HepG2 (cell line): ENCODE measurements around the gene NOX3. TPM values are rescaled to one million over a fixed set of nuclear protein-coding genes. Genes with fewer than 3 reads are reported as not detected.
A peak's percentile ranks its signal among the peaks of the same experiment; 100 is the strongest.

Source experiments
- BORCS8-MEF2B ChIP-seq: sonication (generic); formaldehyde crosslinking; IDR thresholded peaks from 2 replicates; pipeline ENCODE4 v1.8.0; 2022; ENCODE audit warnings: mild to moderate bottlenecking, missing genetic modification reagents
- ERF ChIP-seq: IDR thresholded peaks from 2 replicates; pipeline ENCODE4 v1.6.1; 2018; ENCODE audit warnings: missing biosample characterization, missing genetic modification reagents
- ETV6 ChIP-seq: sonication (generic); formaldehyde crosslinking; conservative IDR thresholded peaks from 2 replicates; pipeline ENCODE4 v1.4.0; 2020; ENCODE audit warnings: missing genetic modification reagents
- GTF2F1 ChIP-seq: fragments of 150-350 bp; IDR thresholded peaks from 2 replicates; pipeline ENCODE4 v1.6.1; 2014; ENCODE audit warnings: low read length
- HCFC1 ChIP-seq: fragments of 150-350 bp; IDR thresholded peaks from 2 replicates; pipeline ENCODE4 v1.6.1; 2014; ENCODE audit warnings: low read depth, low read length
- HDAC1 ChIP-seq: sonication (generic); formaldehyde crosslinking; IDR thresholded peaks from 2 replicates; pipeline ENCODE4 v1.5.1; 2020; ENCODE audit warnings: mild to moderate bottlenecking, missing genetic modification reagents
- KDM5A ChIP-seq: fragments of 200-600 bp; sonication (generic); IDR thresholded peaks from 2 replicates; pipeline ENCODE4 v1.7.0; 2018; ENCODE audit warnings: antibody characterized with exemption, mild to moderate bottlenecking, low read length, borderline replicate concordance
- KLF6 ChIP-seq: IDR thresholded peaks from 2 replicates; pipeline ENCODE4 v1.8.0; 2016; ENCODE audit warnings: missing biosample characterization, missing genetic modification reagents
- NAIF1 ChIP-seq: sonication (generic); formaldehyde crosslinking; IDR thresholded peaks from 2 replicates; pipeline ENCODE4 v1.5.0; 2020; ENCODE audit warnings: mild to moderate bottlenecking, missing genetic modification reagents, borderline replicate concordance
- SALL2 ChIP-seq: sonication (generic); formaldehyde crosslinking; IDR thresholded peaks from 2 replicates; pipeline ENCODE4 v1.8.1; 2023; ENCODE audit warnings: mild to moderate bottlenecking, missing genetic modification reagents, inconsistent platforms
- SRSF9 ChIP-seq: fragments of 200-400 bp; formaldehyde crosslinking; IDR thresholded peaks from 2 replicates; pipeline ENCODE4 v1.6.1; 2018; ENCODE audit warnings: borderline replicate concordance, mild to moderate bottlenecking, low read depth, low read length; ENCODE audit not compliant: insufficient read depth, poor library complexity, severe bottlenecking
- SUZ12 ChIP-seq: fragments of 150-350 bp; IDR thresholded peaks from 2 replicates; pipeline ENCODE4 v1.6.1; 2014; ENCODE audit warnings: low read depth, low read length
- ZFP36L1 ChIP-seq: sonication (generic); formaldehyde crosslinking; IDR thresholded peaks from 2 replicates; pipeline ENCODE4 v1.8.0; 2022; ENCODE audit warnings: mild to moderate bottlenecking, missing genetic modification reagents, moderate library complexity
- ZMAT3 ChIP-seq: sonication (generic); formaldehyde crosslinking; conservative IDR thresholded peaks from 2 replicates; pipeline ENCODE4 v1.7.0; 2021; ENCODE audit warnings: missing genetic modification reagents
- ZNF331 ChIP-seq: sonication (generic); formaldehyde crosslinking; IDR thresholded peaks from 2 replicates; pipeline ENCODE4 v1.4.0; 2020; ENCODE audit warnings: missing genetic modification reagents
- ZNF512B ChIP-seq: sonication (generic); formaldehyde crosslinking; IDR thresholded peaks from 2 replicates; pipeline ENCODE4 v1.5.1; 2020; ENCODE audit warnings: missing genetic modification reagents, mild to moderate bottlenecking, borderline replicate concordance
- ZNF619 ChIP-seq: sonication (generic); formaldehyde crosslinking; IDR thresholded peaks from 2 replicates; pipeline ENCODE4 v1.4.0; 2020; ENCODE audit warnings: mild to moderate bottlenecking, missing genetic modification reagents
- polyA plus RNA-seq, 8 experiments: library from polyadenylated mRNA; depleted of rRNA in 3 of 8; stranded (reverse) in 7 of 8; unstranded in 1 of 8; fragments of >200 nt; fragmentation: Illumina TruSeq in 4 of 8; extraction: Trizol in 4 of 8; gene quantifications; 2 replicates each; pipeline versions ENCODE4 v1.2.1 to v1.2.3, GENCODE V29; 2011 to 2016; ENCODE audit warnings: low read depth in 4 of 8, missing spikeins in 1 of 8, mixed read lengths in 1 of 8; ENCODE audit not compliant: insufficient read depth in 1 of 8
- total RNA-seq, 5 experiments: library from RNA; depleted of rRNA; stranded (reverse); fragments of >200 nt; fragmentation: Illumina TruSeq; extraction: Trizol; gene quantifications; 2 replicates each; pipeline ENCODE4 v1.2.3, GENCODE V29; 2016; ENCODE audit warnings: low read depth in 1 of 5
- TF ChIP-seq, protein P1 (sequence below): sonication (generic); formaldehyde crosslinking; IDR thresholded peaks from one replicate; pipeline ENCODE4 v1.5.1; 2020; ENCODE audit warnings: mild to moderate bottlenecking, missing genetic modification reagents; ENCODE audit errors: not compliant biosample characterization
- TF ChIP-seq, protein P2 (sequence below): sonication (generic); formaldehyde crosslinking; IDR thresholded peaks from 2 replicates; pipeline ENCODE4 v1.4.0; 2020; ENCODE audit warnings: missing genetic modification reagents

Gene NOX3
- total and polyA plus RNA-seq, 2 of the 13 experiments (the other 11 are each of a cell fraction or from before 2014, with no cell fraction given) = 0.09 to 0.18 TPM

DNA sequence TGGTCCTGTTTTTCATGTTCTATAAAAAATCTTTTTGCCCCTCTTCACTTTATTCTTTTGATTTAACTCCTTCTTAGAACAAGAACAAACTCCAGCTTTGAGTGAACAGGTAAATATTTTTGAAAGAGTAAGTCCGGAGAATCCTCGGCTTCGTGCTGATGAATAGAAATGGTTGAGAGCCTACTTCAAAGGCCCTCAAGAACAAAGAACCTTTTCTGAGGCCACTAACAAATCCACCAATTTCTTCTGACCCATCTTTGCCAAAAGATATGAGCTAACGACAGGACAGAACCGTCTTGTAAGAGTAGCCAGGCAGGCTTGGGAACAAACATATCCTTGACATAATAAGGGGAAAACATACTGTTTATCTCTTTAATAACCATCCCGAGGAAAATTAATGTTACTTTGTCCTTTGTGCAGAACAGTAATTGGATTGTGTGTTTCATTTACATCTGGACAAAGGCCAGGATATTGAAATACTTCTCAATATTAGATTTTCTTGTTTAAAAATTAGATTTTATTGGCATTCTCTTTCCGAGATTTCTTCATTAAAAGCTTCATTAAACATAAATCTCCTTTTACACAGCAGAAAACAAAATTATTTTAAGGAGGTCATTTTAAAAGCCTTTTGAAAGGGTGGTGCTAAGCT is 52.9 kb downstream of the NOX3 start (continued):
- no peak for TF ChIP-seq HDAC1
- no peak for TF ChIP-seq BORCS8-MEF2B
- no peak for TF ChIP-seq ZFP36L1 (CRISPR knock-in tag)
- no peak for TF ChIP-seq SRSF9
- TF ChIP-seq, protein P1, sequence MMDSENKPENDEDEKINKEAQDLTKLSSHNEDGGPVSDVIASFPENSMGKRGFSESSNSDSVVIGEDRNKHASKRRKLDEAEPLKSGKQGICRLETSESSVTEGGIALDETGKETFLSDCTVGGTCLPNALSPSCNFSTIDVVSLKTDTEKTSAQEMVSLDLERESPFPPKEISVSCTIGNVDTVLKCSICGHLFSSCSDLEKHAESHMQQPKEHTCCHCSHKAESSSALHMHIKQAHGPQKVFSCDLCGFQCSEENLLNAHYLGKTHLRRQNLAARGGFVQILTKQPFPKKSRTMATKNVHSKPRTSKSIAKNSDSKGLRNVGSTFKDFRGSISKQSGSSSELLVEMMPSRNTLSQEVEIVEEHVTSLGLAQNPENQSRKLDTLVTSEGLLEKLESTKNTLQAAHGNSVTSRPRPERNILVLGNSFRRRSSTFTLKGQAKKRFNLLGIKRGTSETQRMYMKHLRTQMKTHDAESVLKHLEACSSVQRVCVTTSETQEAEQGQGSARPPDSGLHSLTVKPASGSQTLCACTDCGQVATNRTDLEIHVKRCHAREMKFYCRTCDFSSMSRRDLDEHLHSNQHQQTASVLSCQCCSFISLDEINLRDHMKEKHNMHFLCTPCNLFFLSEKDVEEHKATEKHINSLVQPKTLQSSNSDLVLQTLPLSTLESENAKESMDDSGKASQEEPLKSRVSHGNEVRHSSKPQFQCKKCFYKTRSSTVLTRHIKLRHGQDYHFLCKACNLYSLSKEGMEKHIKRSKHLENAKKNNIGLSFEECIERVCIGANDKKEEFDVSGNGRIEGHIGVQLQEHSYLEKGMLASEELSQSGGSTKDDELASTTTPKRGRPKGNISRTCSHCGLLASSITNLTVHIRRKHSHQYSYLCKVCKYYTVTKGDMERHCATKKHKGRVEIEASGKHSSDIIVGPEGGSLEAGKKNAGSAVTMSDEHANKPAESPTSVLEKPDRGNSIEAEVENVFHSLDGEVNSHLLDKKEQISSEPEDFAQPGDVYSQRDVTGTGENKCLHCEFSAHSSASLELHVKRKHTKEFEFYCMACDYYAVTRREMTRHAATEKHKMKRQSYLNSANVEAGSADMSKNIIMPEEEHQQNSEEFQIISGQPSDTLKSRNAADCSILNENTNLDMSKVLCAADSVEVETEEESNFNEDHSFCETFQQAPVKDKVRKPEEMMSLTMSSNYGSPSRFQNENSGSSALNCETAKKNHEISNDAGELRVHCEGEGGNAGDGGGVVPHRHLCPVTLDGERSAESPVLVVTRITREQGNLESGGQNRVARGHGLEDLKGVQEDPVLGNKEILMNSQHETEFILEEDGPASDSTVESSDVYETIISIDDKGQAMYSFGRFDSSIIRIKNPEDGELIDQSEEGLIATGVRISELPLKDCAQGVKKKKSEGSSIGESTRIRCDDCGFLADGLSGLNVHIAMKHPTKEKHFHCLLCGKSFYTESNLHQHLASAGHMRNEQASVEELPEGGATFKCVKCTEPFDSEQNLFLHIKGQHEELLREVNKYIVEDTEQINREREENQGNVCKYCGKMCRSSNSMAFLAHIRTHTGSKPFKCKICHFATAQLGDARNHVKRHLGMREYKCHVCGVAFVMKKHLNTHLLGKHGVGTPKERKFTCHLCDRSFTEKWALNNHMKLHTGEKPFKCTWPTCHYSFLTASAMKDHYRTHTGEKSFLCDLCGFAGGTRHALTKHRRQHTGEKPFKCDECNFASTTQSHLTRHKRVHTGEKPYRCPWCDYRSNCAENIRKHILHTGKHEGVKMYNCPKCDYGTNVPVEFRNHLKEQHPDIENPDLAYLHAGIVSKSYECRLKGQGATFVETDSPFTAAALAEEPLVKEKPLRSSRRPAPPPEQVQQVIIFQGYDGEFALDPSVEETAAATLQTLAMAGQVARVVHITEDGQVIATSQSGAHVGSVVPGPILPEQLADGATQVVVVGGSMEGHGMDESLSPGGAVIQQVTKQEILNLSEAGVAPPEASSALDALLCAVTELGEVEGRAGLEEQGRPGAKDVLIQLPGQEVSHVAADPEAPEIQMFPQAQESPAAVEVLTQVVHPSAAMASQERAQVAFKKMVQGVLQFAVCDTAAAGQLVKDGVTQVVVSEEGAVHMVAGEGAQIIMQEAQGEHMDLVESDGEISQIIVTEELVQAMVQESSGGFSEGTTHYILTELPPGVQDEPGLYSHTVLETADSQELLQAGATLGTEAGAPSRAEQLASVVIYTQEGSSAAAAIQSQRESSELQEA (CRISPR knock-in tag) = no peak
- no peak for TF ChIP-seq KDM5A
- no peak for TF ChIP-seq HCFC1
- TF ChIP-seq KLF6 (CRISPR knock-in tag) = no peak
- TF ChIP-seq ERF (CRISPR knock-in tag) = no peak
- TF ChIP-seq ETV6 = no peak
- no peak for TF ChIP-seq GTF2F1
- TF ChIP-seq SALL2 = no peak
- TF ChIP-seq NAIF1 = no peak
- no peak for TF ChIP-seq ZMAT3 (CRISPR knock-in tag)
- TF ChIP-seq ZNF619 (CRISPR knock-in tag) = no peak
- TF ChIP-seq ZNF512B (CRISPR knock-in tag) = no peak
- no peak for TF ChIP-seq SUZ12
- peak; percentile 64; the same call in 1 of the 2 replicates for TF ChIP-seq ZNF331 (CRISPR knock-in tag)
- TF ChIP-seq, protein P2, sequence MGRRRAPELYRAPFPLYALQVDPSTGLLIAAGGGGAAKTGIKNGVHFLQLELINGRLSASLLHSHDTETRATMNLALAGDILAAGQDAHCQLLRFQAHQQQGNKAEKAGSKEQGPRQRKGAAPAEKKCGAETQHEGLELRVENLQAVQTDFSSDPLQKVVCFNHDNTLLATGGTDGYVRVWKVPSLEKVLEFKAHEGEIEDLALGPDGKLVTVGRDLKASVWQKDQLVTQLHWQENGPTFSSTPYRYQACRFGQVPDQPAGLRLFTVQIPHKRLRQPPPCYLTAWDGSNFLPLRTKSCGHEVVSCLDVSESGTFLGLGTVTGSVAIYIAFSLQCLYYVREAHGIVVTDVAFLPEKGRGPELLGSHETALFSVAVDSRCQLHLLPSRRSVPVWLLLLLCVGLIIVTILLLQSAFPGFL = no peak
